Progenitor cell of endocrine pancreas (in vitro differentiated cells): Measurements from ENCODE around the gene RAD51B. TPM values are rescaled to one million over a fixed set of nuclear protein-coding genes. Genes with fewer than 3 reads are reported as not detected.

Experiments used
- DNase-seq: peaks from one replicate; pipeline ENCODE4 v3.0.0; 2021; ENCODE audit warnings: low spot score; ENCODE audit not compliant: unreplicated experiment
- H3K27ac Mint-ChIP-seq: 2 replicates; pipeline ENCODE4 v1.8.0; 2021; ENCODE audit warnings: mild to moderate bottlenecking, moderate library complexity, mixed read lengths
- H3K27me3 Mint-ChIP-seq: 2 replicates; pipeline ENCODE4 v1.8.0; 2021; ENCODE audit warnings: mixed read lengths
- H3K36me3 Mint-ChIP-seq: 2 replicates; pipeline ENCODE4 v1.8.0; 2022; ENCODE audit warnings: mixed read lengths; ENCODE audit not compliant: insufficient read depth
- H3K4me1 Mint-ChIP-seq: 2 replicates; pipeline ENCODE4 v1.8.0; 2021; ENCODE audit warnings: low read depth, mixed read lengths
- H3K4me3 Mint-ChIP-seq: 2 replicates; pipeline ENCODE4 v1.8.0; 2021; ENCODE audit warnings: low read depth, mild to moderate bottlenecking, moderate library complexity, mixed read lengths
- H3K9me3 Mint-ChIP-seq: 2 replicates; pipeline ENCODE4 v1.8.0; 2021; ENCODE audit warnings: low read depth, mixed read lengths
- CTCF ChIP-seq: fragments of 200-600 bp; sonication (generic); IDR thresholded peaks from one replicate; pipeline ENCODE4 v1.5.0; 2021; ENCODE audit warnings: antibody characterized with exemption, mild to moderate bottlenecking; ENCODE audit not compliant: unreplicated experiment
- total RNA-seq: library from RNA; stranded (reverse); gene quantifications from 2 replicates; pipeline ENCODE4 v1.2.1, GENCODE V29; 2021

The RAD51B gene
- total RNA-seq, 1 donor from 2014 or later = 24.7 TPM

- Mint-ChIP-seq H3K36me3 (peaks cover 22% of the 10 kb centered on the region), H3K4me3 (no peak overlapping the region), H3K4me1 (no peaks in the 10 kb centered on the region), H3K27me3 (no peaks in the 10 kb centered on the region), H3K27ac (no peak overlapping the region), H3K9me3 (no peaks in the 10 kb centered on the region)
- no peak for DNase-seq
- no peak for TF ChIP-seq CTCF
Measured at GRCh38 chr14:67806246-67806645, 13.3 kb upstream of the RAD51B start.

GRCh38 chr14:67814821-67815220 is 4.8 kb upstream of the RAD51B start:
- H3K27me3 Mint-ChIP-seq = no peaks in the 10 kb centered on the region
- no peak for TF ChIP-seq CTCF
- no peaks in the 10 kb centered on the region for H3K9me3 Mint-ChIP-seq
- H3K4me3 Mint-ChIP-seq = peak overlapping the region; percentile 94
- H3K36me3 Mint-ChIP-seq = peaks cover 8% of the 10 kb centered on the region
- peak overlapping the region; percentile 96 for H3K27ac Mint-ChIP-seq
- H3K4me1 Mint-ChIP-seq = peaks cover 19% of the 10 kb centered on the region
- no peak for DNase-seq

- peak overlapping the region; percentile 96 for H3K27ac Mint-ChIP-seq
- peaks cover 8% of the 10 kb centered on the region for H3K36me3 Mint-ChIP-seq
- no peaks in the 10 kb centered on the region for H3K9me3 Mint-ChIP-seq
- no peak for DNase-seq
- H3K27me3 Mint-ChIP-seq = no peaks in the 10 kb centered on the region
- TF ChIP-seq CTCF = no peak
- H3K4me3 Mint-ChIP-seq = peak overlapping the region; percentile 94
- H3K4me1 Mint-ChIP-seq = peaks cover 24% of the 10 kb centered on the region
Measured at GRCh38 chr14:67815573-67816225, 3.9 kb upstream of the RAD51B start.

GRCh38 chr14:67816326-67817002 is 3.1 kb upstream of the RAD51B start, which contains the start of gene ZFYVE26:
ZFYVE26 (minus strand) TSS chr14:67816590; CDS start chr14:67815963, 627 bp downstream.
- H3K9me3 Mint-ChIP-seq = no peaks in the 10 kb centered on the region
- H3K27me3 Mint-ChIP-seq = no peaks in the 10 kb centered on the region

More at GRCh38 chr14:67816326-67817002, 3.1 kb upstream of the RAD51B start, which contains the start of gene ZFYVE26:
- peak; percentile 79 for DNase-seq
- H3K4me1 Mint-ChIP-seq = peaks cover 24% of the 10 kb centered on the region
- peak within 1 kb of the TSS; percentile 94 for H3K4me3 Mint-ChIP-seq
- H3K27ac Mint-ChIP-seq = peak within 1 kb of the TSS; percentile 96
- peaks cover 8% of the 10 kb centered on the region for H3K36me3 Mint-ChIP-seq
- no peak for TF ChIP-seq CTCF
